Activated CD4-positive, alpha-beta T cell treated with anti-CD3 and anti-CD28 coated beads, Interleukin-2, amount 50 U/mL, for 24 hours (primary cell): ENCODE measurements around the gene MPLKIP.
"Not testable (repeated sequence)": the region's sequence is repeated elsewhere in the genome, so short reads cannot be mapped to it uniquely, and the experiment has no call there.

Experiments used
- DNase-seq, 2 donors: peaks; one replicate each; pipeline ENCODE4 v3.0.0-alpha.2; 2020; ENCODE audit warnings: low read depth in 1 of 2, low spot score in 1 of 2

MPLKIP gene

DNA sequence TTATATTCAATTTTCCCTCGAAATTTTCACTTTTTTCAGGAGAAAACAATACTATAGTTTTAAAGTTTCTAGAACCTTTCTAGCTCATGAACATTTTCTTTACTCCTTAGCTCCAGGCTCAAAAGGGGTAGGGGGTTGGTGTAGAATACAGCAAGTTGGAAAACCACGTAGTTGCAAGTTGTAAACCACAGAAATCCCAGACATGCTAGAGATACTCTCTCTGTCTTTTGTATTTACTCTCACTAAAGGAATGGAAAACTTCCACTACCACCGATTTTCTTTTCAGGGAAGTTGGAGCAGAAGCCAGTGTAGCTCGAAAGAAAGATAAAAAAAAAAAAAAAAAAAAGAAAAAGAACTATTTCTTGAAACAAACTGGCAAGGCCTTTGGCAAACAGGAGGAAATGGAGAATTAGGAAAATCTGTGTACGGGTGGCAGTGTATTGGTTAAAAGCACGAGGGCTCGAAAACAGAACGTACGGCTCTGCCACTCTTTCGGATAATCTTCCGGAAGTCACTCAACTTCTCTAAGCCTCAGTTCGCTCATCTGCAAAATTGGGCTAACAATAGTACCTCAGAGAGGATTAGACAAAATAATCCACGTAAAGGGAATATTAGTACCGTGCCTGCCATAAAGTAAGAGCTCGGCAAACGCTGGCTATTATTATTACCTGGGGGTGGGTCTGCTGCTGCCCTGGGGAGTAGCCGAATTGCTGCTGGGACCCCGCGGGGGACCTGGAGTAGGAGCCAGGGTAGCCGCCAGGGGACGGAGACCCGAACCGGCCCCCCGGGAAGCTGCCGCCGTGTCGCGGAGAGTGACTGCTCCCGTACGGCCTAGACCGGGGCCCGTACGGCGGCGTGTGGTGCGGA is 628 bp downstream of the MPLKIP start:
- DNase-seq, result no peak

GRCh38 chr7:40122940-40123254 is 11.5 kb downstream of the MPLKIP start:
- no peak for DNase-seq

DNA sequence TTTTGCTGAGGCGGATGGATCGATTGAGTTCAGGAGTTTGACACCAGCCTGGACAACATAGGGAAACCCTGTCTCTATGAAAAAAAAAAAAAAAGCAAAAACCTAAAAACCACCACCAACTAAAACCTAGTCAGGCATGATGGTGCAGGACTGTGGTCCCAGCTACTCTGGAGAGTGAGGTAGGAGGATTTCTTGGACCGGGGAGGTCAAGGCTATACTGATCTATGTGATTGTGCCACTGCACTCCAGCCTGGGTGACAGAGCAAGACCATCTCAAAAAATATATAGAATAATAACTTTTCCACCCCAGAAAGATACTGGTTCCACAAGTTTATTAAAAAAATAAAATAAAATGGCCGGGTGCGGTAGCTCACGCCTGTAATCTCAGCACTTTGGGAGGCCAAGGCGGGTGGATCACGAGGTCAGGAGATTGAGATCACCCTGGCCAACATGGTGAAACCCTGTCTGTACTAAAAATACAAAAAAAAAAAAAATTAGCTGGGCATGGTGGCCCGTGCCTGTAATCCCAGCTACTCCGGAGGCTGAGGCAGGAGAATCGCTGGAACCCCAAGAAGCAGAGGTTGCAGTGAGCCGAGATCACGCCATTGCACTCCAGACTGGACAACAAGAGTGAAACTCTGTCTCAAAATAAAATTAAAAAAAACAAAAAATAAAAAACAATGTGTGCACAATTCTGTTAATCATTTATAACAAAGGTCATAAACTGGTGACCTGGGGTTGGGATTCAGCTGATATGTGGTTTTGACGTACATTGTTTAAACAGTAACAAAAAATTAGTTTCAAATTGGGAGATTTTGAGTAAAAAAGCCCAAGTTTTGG is 12.1 kb downstream of the MPLKIP start:
- DNase-seq, result not testable (repeated sequence)

DNA sequence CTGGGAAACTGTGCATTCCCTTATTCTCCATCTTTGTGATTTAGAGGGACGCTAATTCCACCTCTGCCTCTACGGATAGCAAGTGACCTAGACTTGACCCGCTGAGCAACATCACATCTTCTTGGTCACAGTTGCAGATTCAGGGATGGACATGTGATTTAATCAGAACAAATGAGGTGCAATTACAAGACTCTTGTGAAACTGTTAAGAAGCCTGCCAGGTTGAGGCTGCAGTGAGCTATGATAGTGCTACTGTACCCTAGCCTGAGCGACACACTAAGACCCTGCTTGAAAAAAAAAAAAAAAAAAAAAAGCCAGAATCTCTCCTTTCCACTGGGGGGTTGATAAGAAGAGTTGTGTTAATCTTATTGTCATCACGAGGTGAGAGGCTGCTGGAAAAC is 14.4 kb downstream of the MPLKIP start:
- no peak for DNase-seq

GRCh38 chr7:40118201-40118600 is 16.2 kb downstream of the MPLKIP start:
- not testable (repeated sequence) for DNase-seq

DNA sequence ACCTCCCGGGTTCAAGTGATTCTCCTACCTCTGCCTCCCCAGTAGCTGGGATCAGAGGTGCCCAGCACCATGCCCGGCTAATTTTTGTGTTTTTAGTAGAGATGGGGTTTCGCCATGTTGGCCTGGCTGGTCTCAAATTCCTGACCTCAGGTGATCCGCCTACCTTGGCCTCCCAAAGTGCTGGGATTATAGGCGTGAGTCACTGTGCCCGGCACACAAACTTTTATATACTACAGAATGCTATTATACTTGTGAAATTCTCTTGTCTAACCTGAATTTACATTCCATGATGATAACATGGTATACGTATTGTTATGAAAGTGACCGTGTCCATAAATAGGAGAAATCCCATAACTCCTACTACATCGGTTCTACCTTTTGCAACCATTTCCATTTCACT is 17.2 kb downstream of the MPLKIP start:
- not testable (repeated sequence) for DNase-seq

DNA sequence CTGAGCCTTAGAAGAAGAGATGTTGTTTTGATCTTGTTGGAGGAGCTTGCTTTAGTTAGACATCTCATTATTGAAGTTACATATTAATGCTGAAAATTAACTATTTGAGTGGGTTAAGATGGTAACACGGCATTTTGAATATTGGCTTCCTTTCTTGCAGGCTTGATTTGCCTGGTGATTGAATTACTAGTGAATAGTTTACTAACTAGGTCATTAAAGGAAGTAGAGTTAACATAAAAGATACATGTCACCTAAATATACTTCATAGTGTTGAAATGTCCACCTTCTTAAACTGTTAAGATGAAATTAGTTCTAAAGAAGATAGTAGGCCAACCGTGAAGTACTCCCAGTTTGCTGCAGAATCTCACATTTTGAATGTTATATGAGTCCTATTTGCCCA is 18.5 kb downstream of the MPLKIP start:
- no peak for DNase-seq

DNA sequence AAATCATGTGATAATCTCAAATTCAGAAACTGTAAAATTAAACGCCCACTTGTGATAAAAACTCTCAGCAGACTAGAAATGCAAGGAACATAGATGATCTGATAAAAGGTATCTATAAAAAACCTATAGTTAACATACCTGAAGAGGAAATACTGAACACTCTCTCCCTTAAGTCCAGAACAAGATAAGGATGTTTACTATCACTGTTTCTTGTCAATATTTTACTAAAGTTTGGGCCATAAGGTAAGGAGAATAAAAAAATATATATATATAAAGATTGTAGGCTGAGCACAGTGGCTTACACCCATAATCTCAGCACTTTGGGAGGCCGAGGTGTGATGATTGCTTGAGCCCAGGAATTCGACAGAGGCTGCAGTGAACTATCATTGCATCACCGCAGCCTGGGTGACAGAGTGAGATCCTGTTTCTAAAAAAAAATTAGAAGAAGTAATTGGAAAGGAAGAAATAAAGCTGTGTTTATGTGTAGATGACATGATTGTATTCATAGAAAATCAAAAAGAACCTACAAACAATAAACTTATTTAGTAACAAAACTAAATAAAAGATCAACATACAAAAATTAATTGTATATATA is 28.4 kb downstream of the MPLKIP start:
- DNase-seq, result no peak

DNA sequence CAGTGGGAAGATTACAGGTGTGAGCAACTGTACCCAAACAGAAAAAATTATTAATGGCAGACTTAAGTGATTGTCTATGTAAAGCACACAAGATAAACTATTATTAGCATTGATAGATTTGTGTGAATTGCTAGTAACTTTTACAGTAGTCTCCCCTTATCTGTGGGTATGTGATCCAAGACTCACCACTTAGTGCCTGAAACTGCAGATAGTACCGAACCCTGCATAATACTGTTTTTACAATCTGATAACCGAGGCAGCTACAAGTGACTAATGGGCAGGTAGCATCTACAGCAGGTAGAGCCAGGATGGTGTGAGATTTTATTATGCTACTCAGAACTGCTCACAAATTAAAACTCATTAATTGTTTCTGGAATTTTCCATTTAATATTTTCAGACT is 31.5 kb downstream of the MPLKIP start:
- DNase-seq, result no peak

DNA sequence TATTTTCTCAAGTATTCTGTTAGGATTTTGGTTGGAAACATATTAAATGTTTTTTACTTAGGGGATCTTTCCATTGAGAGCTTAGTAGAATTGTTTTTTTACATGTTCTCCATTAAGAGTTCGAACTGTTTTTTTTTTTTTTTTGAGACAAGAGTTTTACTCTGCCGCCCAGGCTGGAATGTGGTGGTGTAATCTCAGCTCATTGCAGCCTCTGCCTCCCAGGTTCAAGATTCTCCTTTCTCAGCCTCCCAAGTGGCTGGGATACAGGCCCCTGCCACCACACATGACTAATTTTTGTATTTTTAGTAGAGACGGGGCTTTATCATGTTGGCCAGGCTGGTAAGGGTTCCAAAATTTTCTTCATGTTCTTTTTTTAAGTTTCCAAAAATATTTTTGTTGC is 33.2 kb downstream of the MPLKIP start:
- DNase-seq, result no peak

GRCh38 chr7:40099837-40100236 is 34.6 kb downstream of the MPLKIP start:
- DNase-seq, result no peak

GRCh38 chr7:40098810-40099209 is 35.6 kb downstream of the MPLKIP start:
- no peak for DNase-seq

- DNase-seq, result no peak
Observed at GRCh38 chr7:40097728-40098127, 36.7 kb downstream of the MPLKIP start.

GRCh38 chr7:40095695-40096327 is 38.6 kb downstream of the MPLKIP start:
- DNase-seq, result no peak

- DNase-seq, result no peak
Observed at GRCh38 chr7:40095230-40095629, 39.2 kb downstream of the MPLKIP start.

- DNase-seq, result no peak
Observed at GRCh38 chr7:40093631-40094350, 40.6 kb downstream of the MPLKIP start.

DNA sequence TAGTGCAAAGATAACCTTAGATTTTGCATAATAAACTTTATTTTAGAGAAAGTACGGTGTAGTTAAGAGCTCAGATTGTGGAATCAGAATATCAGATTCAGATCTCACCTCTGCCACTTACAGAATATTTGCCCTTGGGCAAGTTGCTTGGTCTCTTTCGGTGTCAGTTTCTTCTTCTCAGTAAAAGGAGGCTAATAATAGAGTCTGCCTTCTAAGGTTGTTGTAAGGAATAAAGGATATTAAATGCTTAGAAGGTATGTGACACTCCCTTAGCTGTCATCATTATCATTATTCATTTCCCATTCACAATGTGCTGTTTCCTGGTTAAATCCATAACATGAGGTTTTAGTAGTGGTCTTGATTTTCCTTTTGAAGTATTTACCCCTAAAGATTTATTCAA is 42.2 kb downstream of the MPLKIP start:
- DNase-seq, result no peak

- no peak for DNase-seq
Observed at GRCh38 chr7:40077849-40078248, 56.6 kb downstream of the MPLKIP start.
